HEK293 (cell line): ENCODE results near the gene KIF19.

Source experiments
- CTCF ChIP-seq: fragments of 450-650 bp; formaldehyde crosslinking; IDR thresholded peaks from 2 replicates; pipeline ENCODE4 v1.5.1; 2016; ENCODE audit warnings: missing biosample characterization, missing genetic modification characterization
- MYNN ChIP-seq: fragments of 450-650 bp; formaldehyde crosslinking; IDR thresholded peaks from 2 replicates; pipeline ENCODE4 v1.5.1; 2016; ENCODE audit warnings: missing biosample characterization, missing genetic modification characterization, borderline replicate concordance
- PRDM10 ChIP-seq: fragments of 450-650 bp; formaldehyde crosslinking; IDR thresholded peaks from 2 replicates; pipeline ENCODE4 v1.5.1; 2016; ENCODE audit warnings: missing biosample characterization, missing genetic modification characterization
- REST ChIP-seq: fragments of 450-650 bp; formaldehyde crosslinking; IDR thresholded peaks from 2 replicates; pipeline ENCODE4 v1.5.1; 2016; ENCODE audit warnings: missing biosample characterization, missing genetic modification characterization
- SALL2 ChIP-seq: fragments of 450-650 bp; formaldehyde crosslinking; IDR thresholded peaks from 2 replicates; pipeline ENCODE4 v1.5.0; 2017; ENCODE audit warnings: missing biosample characterization, mild to moderate bottlenecking, missing genetic modification characterization, borderline replicate concordance
- ZBTB1 ChIP-seq: fragments of 450-650 bp; formaldehyde crosslinking; IDR thresholded peaks from 2 replicates; pipeline ENCODE4 v1.5.1; 2016; ENCODE audit warnings: missing biosample characterization, missing genetic modification characterization
- ZBTB49 ChIP-seq: fragments of 450-650 bp; formaldehyde crosslinking; IDR thresholded peaks from 2 replicates; pipeline ENCODE4 v1.5.1; 2016; ENCODE audit warnings: missing biosample characterization, missing genetic modification characterization, low read depth
- ZNF132 ChIP-seq: fragments of 450-650 bp; formaldehyde crosslinking; IDR thresholded peaks from 2 replicates; pipeline ENCODE4 v1.5.1; 2017; ENCODE audit warnings: missing biosample characterization, missing genetic modification characterization, borderline replicate concordance
- ZNF433 ChIP-seq: fragments of 450-650 bp; formaldehyde crosslinking; IDR thresholded peaks from 2 replicates; pipeline ENCODE4 v1.5.1; 2016; ENCODE audit warnings: missing biosample characterization, missing genetic modification characterization, low read depth
- ZNF571 ChIP-seq: fragments of 450-650 bp; formaldehyde crosslinking; IDR thresholded peaks from 2 replicates; pipeline ENCODE4 v1.5.0; 2017; ENCODE audit warnings: missing biosample characterization, missing genetic modification characterization

GRCh38 chr17:74297941-74298340 is 28.1 kb upstream of the KIF19 start:
- TF ChIP-seq ZBTB49 (no peak), CTCF (tag by site-specific recombination) (no peak), PRDM10 (tag by site-specific recombination) (no peak), REST (no peak), ZNF571 (tag by site-specific recombination) (no peak), MYNN (no peak), SALL2 (no peak), ZBTB1 (tag by site-specific recombination) (no peak), ZNF132 (tag by site-specific recombination) (no peak), ZNF433 (no peak)
